ENCODE data around the gene METTL25B.

Gene METTL25B

DNA sequence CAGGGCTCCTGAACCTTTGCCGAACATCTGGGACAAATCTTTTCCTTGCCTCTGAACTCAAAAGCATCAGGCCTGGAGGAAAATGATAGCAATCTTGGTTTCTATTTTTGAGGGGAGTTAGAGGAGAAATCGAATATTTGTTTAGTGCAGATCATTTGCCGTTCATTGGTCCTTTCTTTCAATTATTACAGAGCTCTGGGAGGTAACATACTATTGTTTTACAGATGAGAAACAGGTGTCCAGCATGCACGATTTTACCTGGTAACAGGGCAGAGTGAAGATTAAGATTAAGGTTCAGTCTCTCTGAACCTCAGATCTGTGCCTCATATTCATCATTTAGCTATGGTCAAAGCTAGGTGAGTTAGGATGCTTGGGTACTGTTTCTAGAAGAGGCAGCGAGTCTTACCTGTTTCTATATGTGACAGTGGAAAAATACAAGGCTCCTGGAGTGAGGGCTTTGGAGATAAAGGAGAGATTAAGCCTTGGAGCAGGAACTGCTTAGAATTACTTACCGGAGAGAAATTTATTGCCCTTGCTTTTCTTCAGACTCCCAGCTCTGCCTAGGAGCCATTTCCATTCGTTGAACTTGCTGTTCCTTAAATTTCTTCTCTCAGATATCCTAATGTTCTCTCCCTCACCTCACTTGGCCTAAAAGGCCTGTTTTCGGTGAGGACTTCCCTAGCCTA lies 40.5 kb downstream of the METTL25B start:
- no peak for DNase-seq (ENCODE audit: low spot score)

DNA sequence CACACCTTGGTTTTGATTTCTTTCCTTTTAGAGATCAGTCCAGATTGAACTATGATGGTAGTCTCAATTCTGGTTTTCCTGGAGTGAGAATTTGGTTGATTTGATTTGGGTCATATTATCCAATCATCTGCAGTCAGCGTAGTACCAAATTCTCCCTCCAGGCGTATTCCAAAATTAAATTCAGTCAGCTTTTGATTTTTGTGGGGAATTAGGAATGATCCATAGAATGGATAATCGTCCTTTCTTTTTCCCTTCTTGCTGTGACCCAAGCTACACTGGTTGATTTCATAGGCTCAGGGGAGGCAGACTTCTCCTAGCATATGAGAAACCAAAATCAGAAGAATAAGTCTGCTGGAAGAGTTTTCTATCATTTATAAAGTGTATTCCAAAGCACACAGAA lies 44.0 kb downstream of the METTL25B start:
- no peak for DNase-seq (ENCODE audit: low spot score)

DNA sequence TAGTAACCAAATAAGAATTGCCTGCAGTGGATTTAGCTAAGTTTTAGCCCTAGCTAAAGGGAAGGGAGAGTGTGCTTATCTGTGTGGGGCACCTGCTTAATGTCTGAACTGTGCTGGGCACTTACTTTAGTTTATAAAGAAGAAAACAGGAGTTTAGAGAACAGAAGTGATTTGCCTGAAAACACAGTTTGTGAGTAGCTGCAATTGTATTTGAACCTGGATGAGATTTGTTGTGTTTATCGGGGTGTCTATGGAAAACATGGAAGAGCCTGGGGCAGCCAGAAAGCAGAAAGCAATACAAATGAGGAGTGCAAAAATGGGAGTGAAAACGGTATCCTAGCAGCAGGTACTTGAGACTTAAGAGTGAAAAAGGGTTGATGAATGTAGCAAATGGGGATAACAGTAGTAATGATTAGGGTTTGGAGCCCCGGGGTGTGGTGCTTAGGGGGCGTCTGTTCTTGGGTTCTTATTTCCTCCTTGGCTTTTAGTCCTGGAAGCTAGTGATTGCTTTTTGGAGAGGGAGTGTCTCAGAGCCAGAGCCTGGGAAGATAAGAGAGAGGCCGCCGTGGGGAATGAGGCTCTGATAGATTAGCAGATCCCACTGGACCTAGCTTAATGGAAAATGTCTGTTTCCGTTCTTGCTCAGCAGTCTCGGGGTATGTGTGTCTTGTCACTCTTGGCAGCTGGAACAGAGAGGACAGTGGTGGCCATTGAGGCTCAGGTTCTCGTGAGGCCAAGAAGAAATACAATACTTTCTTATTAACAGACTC lies 44.6 kb downstream of the METTL25B start:
- no peak for DNase-seq (ENCODE audit: low spot score)

DNA sequence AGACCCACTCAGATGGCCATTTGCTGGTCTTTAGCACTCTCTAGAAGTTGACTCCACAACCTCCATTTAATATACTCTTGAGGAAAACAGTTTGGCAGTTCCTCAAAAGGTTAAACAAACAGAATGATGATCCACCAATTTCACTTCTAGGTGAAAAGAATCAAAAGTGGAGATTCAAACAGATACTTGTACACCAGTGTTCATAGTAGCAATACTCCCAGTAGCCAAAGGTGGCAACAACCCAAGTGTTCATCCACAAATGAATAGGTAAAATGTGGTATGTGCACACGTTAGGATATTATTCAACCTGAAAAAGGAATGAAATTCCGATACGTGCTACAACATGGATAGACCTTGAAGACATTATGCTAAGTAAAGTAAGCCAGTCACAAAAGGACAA lies 45.3 kb downstream of the METTL25B start:
- no peak for DNase-seq (ENCODE audit: low spot score)

DNA sequence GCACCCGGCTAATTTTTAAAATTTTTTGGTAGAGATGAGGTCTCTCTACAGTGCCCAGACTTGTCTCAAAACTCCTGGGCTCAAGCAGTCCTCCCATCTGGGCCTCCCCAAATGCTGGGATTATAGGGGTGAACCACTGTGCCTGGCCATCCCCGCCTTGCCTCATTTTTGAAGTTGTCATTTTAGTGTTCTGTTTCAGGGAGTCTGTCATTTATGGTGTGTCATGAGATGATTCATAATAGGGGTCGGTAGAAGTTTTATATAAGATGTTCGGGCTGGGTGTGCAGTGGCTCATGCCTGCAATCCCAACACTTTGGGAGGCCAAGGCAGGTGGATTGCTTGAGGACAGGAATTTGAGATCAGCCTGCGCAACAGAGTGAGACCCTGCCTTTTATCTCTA lies 47.5 kb downstream of the METTL25B start:
- DNase-seq (ENCODE audit: low spot score), result no peak

DNA sequence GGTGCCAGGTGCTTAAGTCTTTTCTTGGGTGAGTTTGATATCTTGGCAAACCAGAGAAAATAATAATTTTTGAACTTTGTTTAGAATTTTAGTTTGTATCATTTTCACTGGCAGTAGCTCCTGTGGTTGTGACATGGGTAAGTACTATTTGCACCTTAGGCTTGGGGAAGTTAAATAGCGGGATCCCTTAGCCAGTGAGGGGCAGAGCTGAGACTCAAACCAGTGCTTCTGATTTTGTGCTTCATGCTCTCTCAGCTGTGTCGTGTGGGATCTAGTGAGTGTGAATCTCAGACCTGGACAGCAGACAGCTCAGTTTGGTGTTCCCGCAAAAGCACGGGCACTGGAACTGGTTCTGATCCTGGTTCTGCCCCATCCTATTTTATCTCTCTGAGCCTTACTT lies 48.7 kb downstream of the METTL25B start:
- DNase-seq (ENCODE audit: low spot score), result no peak

DNA sequence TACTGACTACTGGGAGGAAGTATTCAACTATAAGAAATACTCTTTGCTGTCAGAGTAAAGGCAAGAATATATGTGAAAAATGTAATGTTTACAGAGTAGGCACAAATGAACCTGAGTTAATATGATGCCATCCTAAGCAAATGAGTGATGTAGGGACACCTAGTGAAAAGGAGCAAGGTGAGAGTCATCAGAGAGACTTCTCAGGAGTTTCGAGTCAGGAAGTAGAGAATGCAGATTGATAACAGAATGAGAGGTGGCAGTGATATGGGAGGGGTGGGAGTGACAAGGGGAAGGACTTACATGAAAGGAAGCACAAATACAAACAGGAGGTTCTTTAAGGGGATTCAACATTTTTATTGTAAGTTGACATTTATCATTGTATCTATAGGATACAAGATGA lies 49.3 kb downstream of the METTL25B start:
- DNase-seq (ENCODE audit: low spot score), result no peak

DNA sequence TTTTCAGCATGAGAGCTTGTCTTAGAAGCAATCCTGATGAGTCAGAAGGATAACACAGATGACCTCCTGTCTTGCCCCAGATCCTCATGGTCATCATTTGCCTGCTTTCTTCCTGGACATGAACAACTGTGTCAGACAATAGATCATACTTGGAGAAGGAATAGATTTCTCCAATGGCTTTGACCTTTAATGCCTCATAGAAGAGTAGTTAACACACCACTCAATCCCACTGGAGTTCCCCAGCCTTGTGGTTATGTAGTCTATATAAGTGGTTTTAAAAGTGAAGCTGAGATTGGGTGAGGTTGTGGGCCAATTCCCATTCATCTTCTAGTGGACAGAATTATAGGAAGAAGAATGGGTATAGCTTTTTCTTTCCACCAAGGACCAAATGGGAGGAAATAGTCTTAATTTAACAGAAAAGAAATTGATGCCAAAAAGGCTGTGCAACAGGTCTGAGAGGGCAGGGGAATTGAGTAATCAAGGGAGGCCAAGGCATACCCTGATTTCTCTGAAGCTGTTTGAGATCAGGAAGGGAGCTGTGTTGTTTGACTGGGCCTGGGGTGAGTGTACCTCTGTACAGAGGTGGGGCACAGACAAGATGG lies 53.4 kb downstream of the METTL25B start:
- no peak for DNase-seq (ENCODE audit: low spot score)

DNA sequence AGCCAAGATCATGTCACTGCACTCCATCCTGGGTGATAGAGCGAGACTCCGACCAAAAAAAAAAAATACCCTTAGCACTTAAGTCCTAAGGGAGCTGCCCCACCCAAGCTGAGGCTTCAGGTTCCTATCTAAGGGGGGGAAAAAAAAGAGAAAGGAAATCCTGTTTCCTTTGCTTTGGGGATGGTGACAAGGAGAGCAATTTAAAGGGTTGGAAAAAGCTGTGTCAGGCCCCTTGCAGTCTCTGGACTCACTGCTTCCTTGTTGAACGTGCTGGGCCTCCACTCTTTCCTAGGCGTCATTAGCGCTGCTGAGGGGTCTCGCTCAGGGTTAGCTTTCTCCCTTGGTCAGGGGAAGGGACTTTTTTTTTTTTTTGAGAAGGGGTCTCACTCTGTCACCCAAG lies 57.2 kb downstream of the METTL25B start:
- DNase-seq (ENCODE audit: low spot score), result no peak
